Endothelial cell of umbilical vein (primary cell): ENCODE data around the gene VWA8. TPM values are rescaled to one million over a fixed set of nuclear protein-coding genes. Genes with fewer than 3 reads are reported as not detected.

Source experiments
- BruUV-seq: library from RNA; stranded (reverse); fragments of 400-500 nt; replicated peaks from 2 replicates; lab custom pipeline; 2021; lab: Mats Ljungman, UMichigan
- CTCF ChIA-PET: fragments of 300-600, 350-600 bp; sonication (Branson Sonifier 250); formaldehyde crosslinking; loops from one replicate; lab custom pipeline; 2021; ENCODE audit warnings: antibody characterized with exemption, inconsistent platforms; lab: Charles Lee
- POLR2A ChIA-PET: fragments of 300-600, 350-600 bp; sonication (Branson Sonifier 250); formaldehyde crosslinking; loops from one replicate; lab custom pipeline; 2021; ENCODE audit warnings: antibody characterized with exemption, inconsistent platforms; lab: Charles Lee
- DNase-seq: peaks from one replicate; pipeline ENCODE4 v3.0.0-alpha.2; 2011; ENCODE audit warnings: low read depth, low spot score
- FAIRE-seq: peaks from 2 replicates; lab custom pipeline; 2011; peaks lifted over from hg19 to GRCh38; lab: Jason Lieb, UNC
- H2AFZ ChIP-seq: 2 replicates; pipeline ENCODE4 v1.6.0; 2012; ENCODE audit warnings: low read depth, low read length, control low read depth, inconsistent platforms
- H3K27ac ChIP-seq: 2 replicates; pipeline ENCODE4 v1.5.1; 2011; ENCODE audit warnings: low read depth, mild to moderate bottlenecking, control low read depth, low read length, moderate library complexity; ENCODE audit not compliant: insufficient read depth
- H3K27me3 ChIP-seq, 2 experiments: 2 replicates each; pipeline versions ENCODE4 v1.6.0 to v1.6.1; 2011; ENCODE audit warnings: low read length in 2 of 2, mixed read lengths in 1 of 2; ENCODE audit not compliant: control insufficient read depth in 2 of 2, insufficient read depth in 2 of 2
- H3K36me3 ChIP-seq, 2 experiments: 2 replicates in 1 of 2; 3 replicates in 1 of 2; pipeline ENCODE4 v1.5.1; 2011; ENCODE audit warnings: low read length in 2 of 2, mild to moderate bottlenecking in 1 of 2, moderate library complexity in 1 of 2; ENCODE audit not compliant: control insufficient read depth in 2 of 2, insufficient read depth in 2 of 2; ENCODE audit errors: extremely low read depth in 1 of 2
- H3K4me1 ChIP-seq: 3 replicates; pipeline ENCODE4 v1.5.1; 2011; ENCODE audit warnings: mild to moderate bottlenecking, low read length; ENCODE audit not compliant: control insufficient read depth, insufficient read depth; ENCODE audit errors: extremely low read depth
- H3K4me2 ChIP-seq: 2 replicates; pipeline ENCODE4 v1.6.1; 2011; ENCODE audit warnings: low read length, control low read depth, mixed read lengths; ENCODE audit not compliant: insufficient read depth
- H3K4me3 ChIP-seq, 3 experiments: fragments of 200-600 bp in 1 of 3; sonication (generic), shearing (Covaris generic) in 1 of 3; replicated peaks in 1 of 3; 2 replicates each; pipeline ENCODE4 v1.5.1; 2011 to 2016; ENCODE audit warnings: control low read depth in 3 of 3, low read length in 3 of 3, mild to moderate bottlenecking in 2 of 3, inconsistent platforms in 1 of 3, low read depth in 1 of 3, moderate library complexity in 1 of 3; ENCODE audit not compliant: insufficient read depth in 1 of 3
- H3K79me2 ChIP-seq: 2 replicates; pipeline ENCODE4 v1.6.0; 2012; ENCODE audit warnings: low read length, inconsistent platforms; ENCODE audit not compliant: control insufficient read depth, insufficient read depth
- H3K9ac ChIP-seq: replicated peaks from 2 replicates; pipeline ENCODE3; 2011; ENCODE audit warnings: low read length, control low read depth; ENCODE audit not compliant: insufficient read depth; ENCODE audit errors: extremely low read depth
- H3K9me1 ChIP-seq: replicated peaks from 3 replicates; pipeline ENCODE4 v1.6.0; 2011; ENCODE audit warnings: mild to moderate bottlenecking, low read length; ENCODE audit not compliant: control insufficient read depth, insufficient read depth; ENCODE audit errors: extremely low read depth
- H3K9me3 ChIP-seq: replicated peaks from 2 replicates; pipeline ENCODE4 v1.5.1; 2012; ENCODE audit warnings: low read length, inconsistent platforms; ENCODE audit not compliant: control insufficient read depth, insufficient read depth
- H4K20me1 ChIP-seq: replicated peaks from 2 replicates; pipeline ENCODE3; 2011; ENCODE audit warnings: mild to moderate bottlenecking, low read length; ENCODE audit not compliant: control insufficient read depth, insufficient read depth; ENCODE audit errors: extremely low read depth
- CTCF ChIP-seq, 2 donors: IDR thresholded peaks; 1 replicate in 1 of 2; 2 replicates in 1 of 2; pipeline ENCODE4 v1.5.1; 2011; ENCODE audit warnings: low read length in 2 of 2, mild to moderate bottlenecking in 2 of 2, moderate library complexity in 2 of 2, control low read depth in 1 of 2, inconsistent platforms in 1 of 2, low read depth in 1 of 2; ENCODE audit not compliant: insufficient read depth in 1 of 2; ENCODE audit errors: extremely low read depth in 1 of 2
- EZH2 ChIP-seq: IDR thresholded peaks from 2 replicates; pipeline ENCODE4 v1.6.1; 2012; ENCODE audit warnings: borderline replicate concordance, low read depth, mild to moderate bottlenecking, moderate library complexity, low read length, inconsistent platforms; ENCODE audit not compliant: severe bottlenecking
- JUN ChIP-seq: IDR thresholded peaks from 2 replicates; pipeline ENCODE4 v1.6.1; 2011; ENCODE audit warnings: borderline replicate concordance, low read depth; ENCODE audit not compliant: insufficient read length, insufficient read depth
- MYC ChIP-seq: IDR thresholded peaks from one replicate; pipeline ENCODE4 v1.6.1; 2011; ENCODE audit warnings: mild to moderate bottlenecking, low read depth, low read length
- dilution Hi-C: fragments of 300-500 bp; cut with MboI; formaldehyde crosslinking; loops from one replicate; pipeline ENCODE4 v1.15.0; 2019; ENCODE audit warnings: low sequenced_read_pairs; ENCODE audit not compliant: extremely low pct_ligation_motif_present
- intact Hi-C: fragments of 100-400 bp; cut with micrococcal nuclease; formaldehyde crosslinking; loops from one replicate; pipeline ENCODE4 v1.10.0; 2022
- polyA plus RNA-seq, 4 experiments: library from polyadenylated mRNA; depleted of rRNA in 3 of 4; stranded (reverse) in 3 of 4; unstranded in 1 of 4; fragments of >200 nt; gene quantifications; 2 replicates each; pipeline versions ENCODE4 v1.2.1 to v1.2.3, GENCODE V29; 2011 to 2012; ENCODE audit warnings: missing spikeins in 1 of 4
- total RNA-seq: library from RNA; stranded (reverse); gene quantifications from 2 replicates; pipeline ENCODE4 v1.2.3, GENCODE V29; 2021
- TF ChIP-seq, protein P1 (sequence below): IDR thresholded peaks from 2 replicates; pipeline ENCODE4 v1.6.1; 2011; ENCODE audit not compliant: insufficient read depth, insufficient read length

The VWA8 gene
- total and polyA plus RNA-seq, 2 donors (not counting 3 experiments of a cell fraction or from before 2014, with no cell fraction given), result 2.9 to 11.3 TPM

GRCh38 chr13:41547251-41548000, 413.5 kb downstream of the VWA8 start:
- Histone ChIP-seq H2AFZ (no peak overlapping the region), H3K36me3 (no peaks in the 10 kb centered on the region), H3K4me2 (no peak overlapping the region), H3K27ac (no peak overlapping the region), H3K4me1 (no peaks in the 10 kb centered on the region), H3K9me1 (no peaks in the 10 kb centered on the region), H3K27me3 (no peaks in the 10 kb centered on the region), H4K20me1 (no peaks in the 10 kb centered on the region), H3K79me2 (no peaks in the 10 kb centered on the region), H3K4me3 (no peak overlapping the region), H3K9me3 (no peaks in the 10 kb centered on the region), H3K9ac (no peak overlapping the region)
- POLR2A ChIA-PET, result no interaction called here
- dilution Hi-C loops, result no loop called here
- TF ChIP-seq JUN, result no peak
- no peak for TF ChIP-seq EZH2
- TF ChIP-seq MYC, result no peak
- no peak for TF ChIP-seq CTCF (IDR thresholded peaks at IDR 0.05; ENCODE audit: extremely low read depth in 1 of 2, insufficient read depth in 1 of 2, low read depth in 1 of 2, low read length in 2 of 2)
- TF ChIP-seq, protein P1, sequence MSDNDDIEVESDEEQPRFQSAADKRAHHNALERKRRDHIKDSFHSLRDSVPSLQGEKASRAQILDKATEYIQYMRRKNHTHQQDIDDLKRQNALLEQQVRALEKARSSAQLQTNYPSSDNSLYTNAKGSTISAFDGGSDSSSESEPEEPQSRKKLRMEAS, result no peak
- CTCF ChIA-PET, result interaction anchor here (1.1 to 1.5 kb wide), 2 partner anchors 16 to 18 kb away, joined by 3 to 5 read pairs; no protein-coding TSS in a partner anchor
- FAIRE-seq (no peak), DNase-seq (no peak)
- BruUV-seq, result no TSS peak
- intact Hi-C loops, result no loop called here
